ENCODE results near the gene HSD17B1.
A peak's percentile ranks its signal among the peaks of the same experiment; 100 is the strongest.

HSD17B1 gene

GRCh38 chr17:42518755-42519545 is 33.8 kb upstream of the HSD17B1 start:
- Histone ChIP-seq H3K4me1 (ENCODE audit: low read depth, poor library complexity, severe bottlenecking) (peaks cover 21% of the 10 kb centered on the region), H3K4me3 (IDR thresholded peaks at IDR 0.05; ENCODE audit: insufficient read depth, low read depth, low read length) (no peak overlapping the region), H3K4me2 (no peak overlapping the region; the same call in 1 of the 2 replicates), H4K20me1 (ENCODE audit: insufficient read depth) (no peaks in the 10 kb centered on the region), H3K27ac (no peak overlapping the region), H3K27me3 (ENCODE audit: insufficient read depth, low read depth) (no peaks in the 10 kb centered on the region), H3K36me3 (ENCODE audit: insufficient read depth) (no peaks in the 10 kb centered on the region), H2AFZ (ENCODE audit: low read depth) (no peak overlapping the region), H3K9ac (no peak overlapping the region), H3K79me2 (ENCODE audit: insufficient read depth, low read depth) (no peaks in the 10 kb centered on the region)
- TF ChIP-seq CTCF (conservative IDR thresholded peaks at IDR 0.05; ENCODE audit: low read depth, low read length) = no peak

- H3K4me1 ChIP-seq (ENCODE audit: low read depth, poor library complexity, severe bottlenecking) = peaks cover 24% of the 10 kb centered on the region
- no peak overlapping the region for H3K9ac ChIP-seq
These were observed 32.9 kb upstream of the HSD17B1 start for GRCh38 chr17:42519546-42520491.

GRCh38 chr17:42520540-42520951 is 32.2 kb upstream of the HSD17B1 start:
- H3K27me3 ChIP-seq (ENCODE audit: insufficient read depth, low read depth) = no peaks in the 10 kb centered on the region
- no peak overlapping the region for H3K27ac ChIP-seq
- H3K4me3 ChIP-seq (IDR thresholded peaks at IDR 0.05; ENCODE audit: insufficient read depth, low read depth, low read length) = no peak overlapping the region
- H2AFZ ChIP-seq (ENCODE audit: low read depth) = no peak overlapping the region
- peaks cover 24% of the 10 kb centered on the region for H3K4me1 ChIP-seq (ENCODE audit: low read depth, poor library complexity, severe bottlenecking)
- no peaks in the 10 kb centered on the region for H3K79me2 ChIP-seq (ENCODE audit: insufficient read depth, low read depth)
- no peaks in the 10 kb centered on the region for H4K20me1 ChIP-seq (ENCODE audit: insufficient read depth)
- no peak overlapping the region for H3K9ac ChIP-seq
- TF ChIP-seq CTCF (conservative IDR thresholded peaks at IDR 0.05; ENCODE audit: low read depth, low read length) = peak; percentile 48; the same call in 1 of the 2 replicates
- no peak overlapping the region for H3K4me2 ChIP-seq
- no peaks in the 10 kb centered on the region for H3K36me3 ChIP-seq (ENCODE audit: insufficient read depth)

More at GRCh38 chr17:42519546-42520491, 32.9 kb upstream of the HSD17B1 start:
- H3K79me2 ChIP-seq (ENCODE audit: insufficient read depth, low read depth) = no peaks in the 10 kb centered on the region
- no peak overlapping the region for H3K27ac ChIP-seq
- no peaks in the 10 kb centered on the region for H4K20me1 ChIP-seq (ENCODE audit: insufficient read depth)
- no peak overlapping the region for H3K4me3 ChIP-seq (IDR thresholded peaks at IDR 0.05; ENCODE audit: insufficient read depth, low read depth, low read length)
- no peak overlapping the region for H3K4me2 ChIP-seq
- H3K27me3 ChIP-seq (ENCODE audit: insufficient read depth, low read depth) = no peaks in the 10 kb centered on the region
- TF ChIP-seq CTCF (conservative IDR thresholded peaks at IDR 0.05; ENCODE audit: low read depth, low read length) = no peak
- no peak overlapping the region for H2AFZ ChIP-seq (ENCODE audit: low read depth)
- no peaks in the 10 kb centered on the region for H3K36me3 ChIP-seq (ENCODE audit: insufficient read depth)

GRCh38 chr17:42521036-42521435 is 31.7 kb upstream of the HSD17B1 start:
- Histone ChIP-seq H2AFZ (ENCODE audit: low read depth) (no peak overlapping the region), H3K27ac (no peak overlapping the region), H3K27me3 (ENCODE audit: insufficient read depth, low read depth) (no peaks in the 10 kb centered on the region), H4K20me1 (ENCODE audit: insufficient read depth) (no peaks in the 10 kb centered on the region), H3K4me3 (IDR thresholded peaks at IDR 0.05; ENCODE audit: insufficient read depth, low read depth, low read length) (no peak overlapping the region), H3K4me2 (no peak overlapping the region), H3K79me2 (ENCODE audit: insufficient read depth, low read depth) (no peaks in the 10 kb centered on the region), H3K4me1 (ENCODE audit: low read depth, poor library complexity, severe bottlenecking) (peaks cover 24% of the 10 kb centered on the region), H3K9ac (no peak overlapping the region), H3K36me3 (ENCODE audit: insufficient read depth) (no peaks in the 10 kb centered on the region)
- TF ChIP-seq CTCF (conservative IDR thresholded peaks at IDR 0.05; ENCODE audit: low read depth, low read length) = no peak
